DMS114 treated with DMSO at 0.1 percent for 48 hours (cell line): Measurements from ENCODE around the gene TMEM82.
"Not testable (repeated sequence)": the region's sequence is repeated elsewhere in the genome, so short reads cannot be mapped to it uniquely, and the experiment has no call there.

Experiments used
- DNase-seq: peaks from one replicate; lab custom pipeline; 2025; ENCODE audit not compliant: unreplicated experiment; lab: John Stamatoyannopoulos, UW

Gene TMEM82

DNA sequence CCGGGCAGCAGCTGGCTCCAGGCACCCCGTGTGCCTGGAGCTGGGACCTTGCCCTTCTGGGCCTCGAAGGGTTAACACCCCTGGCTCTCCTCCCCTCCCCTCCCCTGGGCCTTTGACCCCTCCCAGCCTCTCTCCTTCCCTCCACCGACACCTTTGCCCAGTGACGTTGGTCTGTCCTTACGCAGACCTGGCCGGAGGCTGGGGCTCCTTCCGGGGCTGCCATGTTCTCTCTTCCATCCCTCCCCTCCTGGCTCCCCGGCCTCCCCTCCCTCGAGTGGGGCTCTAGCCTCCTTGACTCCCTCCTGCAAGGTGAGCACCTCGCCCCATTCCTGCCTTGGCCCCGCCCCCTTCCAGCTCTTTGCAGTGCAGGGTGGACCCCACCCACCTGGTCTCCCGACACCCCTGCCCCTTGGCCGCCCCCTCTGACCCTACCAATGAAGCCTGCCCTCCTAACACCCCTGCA lies at the start of gene TMEM82:
Gene TMEM82, plus strand, starts transcription at position 161 of the 463 bp plus-strand sequence. Its CDS starts 61 bp downstream, at position 222.
- DNase-seq: no peak

DNA sequence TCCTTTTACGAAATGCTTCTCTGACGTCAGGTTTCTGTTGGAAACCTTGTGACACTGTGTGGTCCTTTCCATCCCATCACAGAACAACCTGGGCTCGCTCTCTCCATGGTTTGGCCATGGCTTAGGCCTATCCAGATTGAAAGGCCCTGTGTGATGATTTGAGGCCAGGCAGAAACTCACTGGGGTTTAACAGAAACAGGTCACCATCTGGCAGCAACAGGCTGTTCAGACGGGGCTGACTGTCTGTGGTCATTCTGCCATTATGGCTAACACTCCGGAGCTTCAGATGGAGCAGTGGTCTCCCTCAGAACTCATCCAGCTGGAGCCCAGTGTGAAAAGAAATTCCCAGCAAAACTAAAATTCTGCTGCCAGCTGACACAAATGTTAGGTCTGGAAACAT lies 48.9 kb upstream of the TMEM82 start:
- DNase-seq: no peak

DNA sequence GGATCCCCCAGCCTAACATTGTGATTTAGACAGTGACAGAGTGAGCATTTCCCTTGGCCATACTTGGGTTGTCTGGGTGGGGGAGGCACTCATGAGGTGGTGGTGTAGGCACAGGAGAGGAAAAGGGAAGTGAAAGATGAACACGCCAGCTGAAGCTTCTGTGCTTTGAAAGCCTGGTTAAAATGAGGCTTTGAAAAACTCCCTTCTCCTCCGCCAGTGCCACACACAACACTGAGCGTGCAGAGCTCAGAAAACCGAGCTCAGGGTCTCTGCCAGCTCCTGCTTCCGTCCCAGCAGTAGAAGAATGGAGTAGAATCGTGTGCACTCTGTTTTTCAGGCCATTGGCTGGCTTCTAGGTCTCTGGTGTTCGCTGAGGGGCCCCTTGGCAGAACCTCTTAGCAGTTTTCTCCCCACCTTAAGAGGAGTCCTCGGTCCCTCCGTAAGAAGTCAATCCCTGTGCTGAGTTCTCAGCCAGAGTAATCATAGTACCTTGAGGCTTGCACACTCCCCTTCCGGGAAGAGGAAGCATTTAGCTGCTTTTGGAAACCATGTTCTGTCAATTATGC lies 45.3 kb upstream of the TMEM82 start:
- DNase-seq: no peak

DNA sequence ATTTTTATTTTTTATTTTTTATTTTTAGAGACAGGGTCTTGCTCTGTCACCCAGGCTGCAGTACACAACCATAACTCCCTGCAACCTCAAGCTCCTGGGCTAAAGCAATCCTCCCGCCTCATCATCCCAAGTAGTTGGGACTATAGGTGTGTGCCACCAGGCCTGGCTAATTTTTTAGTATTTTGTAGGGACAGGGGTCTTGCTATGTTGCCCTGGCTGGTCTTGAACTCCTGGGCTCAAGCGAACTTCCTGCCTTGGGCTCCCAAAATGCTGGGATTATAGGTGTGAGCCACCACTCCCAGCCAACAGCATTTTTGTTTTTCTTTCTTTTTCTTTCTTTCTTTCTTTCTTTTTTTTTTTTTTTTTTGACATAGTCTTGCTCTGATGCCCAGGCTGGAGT lies 44.1 kb upstream of the TMEM82 start:
- DNase-seq: no peak

DNA sequence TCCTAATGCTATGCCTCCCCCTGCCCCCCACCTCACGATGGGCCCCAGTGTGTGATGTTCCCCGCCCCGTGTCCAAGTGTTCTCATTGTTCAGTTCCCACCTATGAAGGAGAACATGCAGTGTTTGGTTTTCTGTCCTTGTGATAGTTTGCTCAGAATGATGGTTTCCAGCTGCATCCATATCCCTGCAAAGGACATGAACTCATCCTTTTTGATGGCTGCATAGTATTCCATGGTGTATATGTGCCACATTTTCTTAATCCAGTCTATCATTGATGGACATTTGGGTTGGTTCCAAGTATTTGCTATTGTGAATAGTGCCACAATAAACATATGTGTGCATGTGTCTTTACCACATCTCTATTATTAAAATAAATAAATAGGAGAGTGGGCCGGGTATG lies 43.0 kb upstream of the TMEM82 start:
- DNase-seq: not testable (repeated sequence)

DNA sequence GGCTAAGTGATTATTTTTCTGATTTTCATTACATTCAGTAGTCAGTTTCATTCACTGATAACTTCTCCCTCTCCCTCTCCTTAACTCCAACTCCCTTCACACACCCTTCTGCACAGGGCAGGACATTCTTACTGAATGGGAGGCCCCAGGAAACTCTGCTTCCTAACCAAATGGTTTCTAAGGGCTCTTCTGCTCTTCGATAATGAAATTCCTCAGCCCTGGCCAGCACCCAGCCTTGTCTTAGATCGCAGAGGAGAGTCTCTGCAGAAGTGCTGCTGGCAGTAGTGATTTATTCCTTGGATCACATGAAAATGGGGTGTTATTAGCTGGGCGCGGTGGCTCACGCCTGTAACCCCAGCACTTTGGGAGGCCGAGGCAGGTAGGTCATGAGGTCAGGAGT lies 41.8 kb upstream of the TMEM82 start:
- DNase-seq: no peak

DNA sequence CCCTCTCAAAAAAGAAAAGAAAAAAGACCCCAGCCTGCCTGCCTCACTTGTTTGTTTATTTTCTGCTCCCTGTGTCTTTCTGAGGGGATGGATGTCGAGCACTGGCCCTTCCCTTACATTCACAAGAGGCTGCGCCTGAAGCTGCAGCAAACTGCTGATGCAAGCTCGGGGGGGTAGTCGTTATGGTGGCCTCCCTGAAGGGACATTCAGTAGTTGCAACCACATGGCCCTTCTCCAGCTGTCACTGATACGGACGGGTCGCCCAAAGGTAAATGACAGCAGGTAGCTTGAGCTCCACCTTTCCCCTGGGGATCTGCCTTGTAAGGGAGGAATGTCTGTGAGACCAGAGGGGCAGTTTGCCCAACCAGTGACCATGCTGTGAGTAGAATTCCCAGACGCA lies 40.5 kb upstream of the TMEM82 start:
- no peak for DNase-seq

DNA sequence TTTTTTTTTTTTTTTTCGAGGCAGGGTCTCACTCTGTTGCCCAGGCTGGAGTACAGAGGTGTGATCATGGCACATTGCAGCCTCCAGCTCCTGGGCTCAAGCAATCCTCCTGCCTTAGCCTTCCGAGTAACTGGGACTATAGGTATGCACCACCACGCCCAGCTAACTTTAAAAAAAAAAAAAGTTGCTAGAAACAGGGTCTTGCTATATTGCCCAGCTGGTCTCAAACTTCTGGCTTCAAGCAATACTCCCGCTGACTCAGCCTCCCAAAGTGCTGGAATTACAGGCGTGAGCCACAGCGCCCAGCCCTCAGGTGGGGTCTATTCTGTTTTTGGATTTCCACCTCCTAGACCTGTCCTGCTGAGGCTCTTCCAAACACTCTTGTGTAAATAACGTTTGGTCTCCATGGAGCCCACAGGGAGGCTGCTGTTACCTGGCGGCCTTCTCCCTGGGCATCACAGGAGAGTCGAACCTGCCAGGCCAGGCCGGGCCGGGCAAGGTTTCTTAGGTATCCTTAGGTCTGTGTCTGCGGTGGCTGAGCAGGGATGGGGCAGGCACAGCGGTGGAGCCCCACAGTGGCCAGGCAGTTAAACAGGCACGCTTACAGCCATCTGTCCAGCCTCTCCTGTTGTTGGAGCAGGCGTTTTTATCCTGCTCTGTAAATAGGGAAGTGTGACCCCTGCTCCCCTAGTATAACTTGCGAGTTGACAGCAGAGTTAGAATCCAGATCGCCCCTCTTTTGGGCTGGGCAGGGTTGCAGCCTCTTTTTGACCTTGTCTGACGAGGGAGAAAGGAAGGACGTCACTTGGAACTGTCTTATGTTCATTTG lies 39.4 kb upstream of the TMEM82 start:
- no peak for DNase-seq

DNA sequence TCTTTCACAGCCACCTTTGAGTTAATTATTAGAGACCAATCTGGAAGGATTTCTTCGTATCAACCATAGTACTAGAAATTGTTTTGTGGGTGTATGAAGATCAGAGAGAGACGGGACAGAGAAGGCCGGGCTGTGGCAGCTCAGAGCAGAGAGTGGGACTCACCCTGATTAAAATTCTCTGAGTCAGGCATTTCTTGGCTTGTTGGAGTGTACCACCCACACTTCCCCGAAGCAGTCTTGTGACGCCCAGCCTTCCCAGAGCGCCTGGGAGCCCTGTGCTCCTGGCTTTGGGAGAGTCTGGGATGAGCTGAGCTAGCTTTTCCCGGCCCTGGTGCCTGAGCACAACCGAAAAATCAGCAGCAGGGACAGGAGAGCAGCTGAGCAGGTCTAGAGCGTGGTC lies 38.7 kb upstream of the TMEM82 start:
- DNase-seq: no peak

DNA sequence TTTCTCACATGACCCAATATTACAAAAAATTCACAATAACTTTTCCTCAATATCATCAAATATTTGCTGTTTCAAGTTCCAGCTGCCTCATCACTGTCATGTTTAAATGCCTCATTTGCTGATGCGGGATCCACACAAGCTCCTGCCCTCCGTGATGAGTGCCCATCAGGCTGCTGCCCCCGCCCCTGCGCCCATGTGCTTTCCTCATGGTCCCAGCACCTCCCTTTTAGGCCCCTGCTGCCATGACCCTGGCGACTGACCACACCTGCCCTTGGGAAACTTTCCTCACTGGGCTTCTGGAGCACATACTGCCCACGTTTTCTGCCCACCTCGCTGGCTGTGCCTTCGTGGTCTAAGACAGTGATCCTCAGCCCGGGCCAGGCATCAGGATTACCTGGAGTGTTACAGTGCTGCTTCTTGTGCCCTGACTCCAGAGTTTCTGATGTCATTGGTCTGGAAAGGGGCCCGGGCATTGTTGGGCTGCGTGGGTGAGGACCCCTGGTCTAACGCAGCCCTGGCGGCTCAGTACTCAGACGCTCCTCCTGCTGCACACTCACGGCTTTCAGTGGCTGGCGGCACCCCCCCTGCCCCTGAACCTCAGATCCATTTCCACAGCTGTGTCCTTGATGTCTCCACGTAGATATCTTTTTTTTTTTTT lies 37.6 kb upstream of the TMEM82 start:
- DNase-seq: no peak

DNA sequence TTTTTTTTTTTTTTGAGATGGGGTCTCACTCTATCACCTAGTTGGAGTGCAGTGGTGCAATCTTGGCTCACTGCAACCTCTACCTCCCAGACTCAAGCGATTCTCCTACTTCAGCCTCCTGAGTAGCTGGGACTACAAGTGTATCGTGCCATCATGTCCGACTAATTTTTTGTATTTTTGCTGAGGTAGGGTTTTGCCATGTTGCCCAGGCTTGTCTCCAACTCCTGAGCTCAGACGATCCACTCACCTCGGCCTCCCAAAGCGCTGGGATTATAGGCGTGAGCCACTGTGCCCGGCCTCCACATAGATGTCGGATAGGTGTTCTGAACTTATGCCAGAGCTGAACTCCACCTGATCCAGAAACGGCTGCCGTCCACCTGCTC lies 37.1 kb upstream of the TMEM82 start:
- DNase-seq: no peak

DNA sequence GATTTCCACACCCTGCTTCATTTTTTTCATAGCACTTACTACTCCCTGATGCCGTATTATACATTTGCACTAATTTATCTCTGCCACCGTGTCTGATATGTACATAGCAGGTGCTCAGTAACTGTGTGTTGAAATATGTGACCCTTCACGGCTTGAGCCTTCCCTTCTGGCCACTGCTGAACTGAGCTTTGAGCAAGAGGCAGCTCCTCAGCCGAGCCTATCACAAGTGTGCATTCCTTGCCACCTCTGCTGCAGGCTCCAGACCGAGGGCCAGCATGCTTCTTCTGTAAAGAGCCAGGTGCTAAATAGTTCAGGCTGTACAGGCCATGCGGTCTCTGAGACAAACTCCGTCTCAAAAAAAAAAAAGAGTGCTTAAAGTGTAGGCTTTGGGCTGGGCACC lies 35.5 kb upstream of the TMEM82 start:
- DNase-seq: no peak

DNA sequence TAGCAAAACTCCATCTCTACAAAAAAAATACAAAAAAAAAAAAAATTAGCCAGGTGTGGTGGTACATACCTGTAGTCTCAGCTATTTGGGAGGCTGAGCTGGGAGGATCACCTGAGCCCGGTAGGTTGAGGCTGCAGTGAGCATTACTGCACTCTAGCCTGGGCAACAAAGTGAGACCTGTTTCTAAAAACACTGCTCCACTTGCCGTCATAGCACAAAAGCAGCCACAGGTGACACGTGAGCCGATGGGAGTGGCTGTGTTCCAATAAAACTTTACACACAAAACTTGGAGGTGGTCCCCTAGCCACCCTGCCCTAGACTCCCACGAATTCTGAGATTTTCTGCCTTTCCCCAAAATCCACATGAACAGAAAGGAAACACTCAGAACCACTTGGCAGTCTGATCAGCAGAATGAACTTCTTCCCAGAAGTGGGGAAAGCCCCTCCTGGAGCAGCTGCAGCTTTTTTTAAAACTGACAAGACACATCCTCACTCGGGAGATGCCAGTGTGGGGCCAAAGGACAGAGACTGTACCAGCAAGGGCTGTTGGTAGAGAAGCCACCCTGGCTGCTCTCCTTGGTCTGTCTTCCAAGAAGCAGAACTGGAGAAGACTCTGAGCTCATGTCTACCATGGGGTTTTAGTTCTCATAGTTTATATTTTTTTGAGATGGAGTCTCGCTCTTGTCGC lies 34.9 kb upstream of the TMEM82 start:
- no peak for DNase-seq

DNA sequence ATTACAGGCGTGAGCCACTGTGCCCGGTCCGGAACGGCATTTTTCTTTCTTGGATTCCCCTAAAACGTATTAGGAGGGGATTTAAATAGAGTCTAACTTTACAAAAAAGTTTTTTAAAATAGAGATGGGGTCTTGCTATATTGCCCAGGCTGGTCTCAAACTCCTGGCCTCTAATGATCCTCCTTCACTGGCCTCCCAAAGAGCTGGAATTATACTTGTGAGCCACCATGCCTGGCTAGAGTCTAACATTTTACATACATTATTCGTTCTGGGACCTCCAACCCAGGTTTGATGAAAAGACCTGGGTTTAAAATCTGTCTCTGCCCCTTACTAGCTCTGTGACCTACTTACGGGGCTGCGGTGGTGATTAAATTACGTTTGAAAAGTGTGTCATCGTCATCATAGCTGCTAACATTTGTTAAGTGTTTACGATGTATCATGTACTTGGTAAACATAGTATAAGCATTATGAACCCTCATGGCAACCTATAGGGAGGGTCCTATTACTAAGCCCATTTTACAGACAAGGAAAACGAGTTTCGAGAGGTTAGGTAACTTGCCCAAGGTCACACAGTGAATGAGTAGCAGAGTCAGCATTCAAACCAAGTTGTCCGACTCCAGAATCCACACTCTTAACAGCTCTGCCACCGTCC lies 33.7 kb upstream of the TMEM82 start:
- DNase-seq: no peak

DNA sequence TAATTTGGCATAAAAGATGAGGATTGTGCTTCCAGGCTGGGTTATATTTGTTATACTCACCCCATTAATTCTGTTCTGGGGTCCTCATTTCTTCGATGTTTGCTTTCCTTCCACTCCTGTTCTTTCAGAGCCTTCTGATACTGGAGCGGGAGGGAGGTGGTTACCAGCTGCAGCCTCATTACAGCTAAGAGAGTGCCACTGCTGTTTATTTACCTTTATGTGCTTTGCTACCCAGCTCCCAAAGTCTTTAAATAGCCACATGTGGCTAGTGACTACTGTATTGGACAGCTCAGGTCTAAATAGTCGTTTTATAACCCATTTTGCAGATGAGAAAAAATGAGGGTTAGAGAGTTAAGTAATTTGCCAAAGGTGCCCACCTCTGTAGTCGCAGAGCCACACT lies 33.1 kb upstream of the TMEM82 start:
- DNase-seq: no peak

DNA sequence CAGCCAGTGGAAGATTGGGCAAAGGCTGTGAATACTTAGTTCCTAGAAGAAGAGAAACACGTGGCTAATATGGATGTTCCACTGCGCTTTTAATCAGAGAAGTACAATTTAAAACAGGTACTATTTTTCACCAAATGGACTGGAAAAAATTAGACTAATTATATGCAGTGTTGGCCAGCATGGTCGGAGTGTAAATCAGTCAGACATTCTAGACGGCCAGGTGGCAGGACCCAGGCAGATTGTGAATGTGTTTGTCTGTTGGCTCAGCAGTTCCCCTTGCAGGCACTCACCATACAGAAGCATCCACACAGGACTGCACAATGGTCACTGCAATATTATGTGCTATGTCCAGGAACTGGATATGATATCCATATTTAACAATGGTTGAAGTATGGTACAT lies 30.1 kb upstream of the TMEM82 start:
- DNase-seq: no peak

DNA sequence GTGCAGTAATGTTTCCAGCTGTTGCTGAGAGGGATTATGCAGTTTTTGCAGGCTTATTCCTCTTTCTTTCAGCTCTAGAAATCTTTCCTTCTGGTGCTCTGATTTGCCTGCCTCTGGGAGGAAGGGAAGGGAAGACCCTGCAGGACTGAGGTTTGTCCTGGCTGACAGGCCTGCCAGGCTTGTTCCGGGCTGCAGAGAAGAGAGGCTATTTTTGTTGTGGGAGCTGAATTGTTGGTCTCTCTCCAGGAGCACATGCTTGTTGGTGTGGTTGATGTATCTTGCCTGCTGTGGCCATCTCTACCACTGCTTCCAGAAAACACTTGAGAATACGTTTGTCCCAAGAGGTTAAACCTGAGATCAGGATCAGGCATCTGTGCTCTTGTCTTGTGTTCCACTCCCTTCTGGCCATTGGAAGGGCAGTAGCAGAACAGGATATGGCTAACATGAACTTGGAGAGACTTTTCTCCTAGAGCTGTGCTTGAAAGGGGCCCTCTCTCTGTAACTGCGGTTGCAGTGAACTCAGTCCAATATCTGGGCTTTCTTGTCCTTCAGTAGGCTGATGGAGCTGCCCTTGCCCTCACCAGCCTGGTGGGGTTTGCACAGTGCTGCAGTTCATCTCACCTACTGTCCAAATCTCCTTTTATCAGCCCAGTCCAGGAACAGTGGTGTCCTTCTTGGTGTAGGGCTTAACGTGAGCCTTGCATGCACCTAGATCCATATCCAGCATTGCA lies 27.7 kb upstream of the TMEM82 start:
- no peak for DNase-seq

DNA sequence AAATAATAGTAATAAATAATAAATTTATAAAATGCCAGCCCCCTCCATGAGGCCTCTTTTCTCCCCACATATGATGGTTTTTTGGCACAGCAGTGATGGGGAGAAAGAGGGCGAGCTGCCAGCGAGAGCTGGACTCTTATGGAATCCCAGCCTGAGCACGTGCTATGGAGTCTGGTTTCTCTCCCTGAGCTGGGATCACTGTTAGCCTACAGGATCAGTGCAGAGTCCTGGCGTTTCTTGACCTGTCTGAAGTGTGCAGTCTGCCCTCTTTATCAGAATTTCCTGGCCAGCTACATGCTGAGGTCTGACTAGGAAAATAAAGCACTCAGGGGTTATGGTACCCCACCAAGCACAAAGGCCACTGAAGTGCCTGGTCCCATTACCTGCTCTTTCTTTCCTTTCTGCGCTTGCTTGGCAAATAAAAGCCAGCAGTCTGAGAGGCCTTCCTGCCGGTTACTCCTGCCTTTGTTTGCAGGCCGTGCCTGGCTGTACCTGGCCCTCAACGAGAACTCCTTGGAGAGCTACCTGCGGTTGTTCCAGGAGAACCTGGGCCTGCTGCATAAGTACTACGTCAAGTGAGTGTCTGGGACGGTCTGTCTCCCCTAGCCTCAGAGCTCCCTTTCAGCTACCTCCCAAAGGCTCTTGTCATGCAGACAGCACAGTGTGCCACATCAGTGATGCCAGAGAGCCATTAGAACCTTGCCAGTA lies 24.7 kb upstream of the TMEM82 start:
- no peak for DNase-seq

DNA sequence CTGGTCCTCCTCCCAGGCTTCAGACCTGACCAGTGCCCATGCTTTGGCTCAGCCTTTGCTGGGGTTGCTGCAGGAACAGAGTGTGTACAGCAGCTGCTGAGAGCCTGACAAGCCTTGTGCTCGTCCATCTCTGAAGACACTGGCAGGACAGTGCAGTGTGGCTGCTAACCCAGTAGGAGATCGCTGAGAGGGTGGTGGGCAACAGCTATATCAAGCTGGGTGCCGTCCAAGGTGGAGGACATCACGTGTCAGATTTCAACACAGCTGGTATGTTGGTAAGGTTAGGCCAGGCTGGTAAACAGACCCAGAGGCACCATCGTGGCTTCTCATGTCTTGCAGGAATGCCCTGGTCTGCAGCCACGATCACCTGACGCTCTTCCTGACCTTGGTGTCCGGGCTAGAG lies 24.1 kb upstream of the TMEM82 start:
- DNase-seq: no peak
